Brain microvascular endothelial cell (primary cell): ENCODE measurements around the gene ORM2.

ENCODE experiments used
- DNase-seq: peaks from one replicate; pipeline ENCODE4 v3.0.0-alpha.2; 2020
- H3K27ac ChIP-seq: fragments of 250-450 bp; sonication (Bioruptor Pico); 2 replicates; pipeline ENCODE4 v1.5.1; 2020; ENCODE audit warnings: mild to moderate bottlenecking, moderate library complexity
- H3K27me3 ChIP-seq: fragments of 250-450 bp; sonication (Bioruptor Pico); replicated peaks from 2 replicates; pipeline ENCODE4 v1.5.1; 2020; ENCODE audit warnings: mild to moderate bottlenecking
- H3K36me3 ChIP-seq: fragments of 250-450 bp; sonication (Bioruptor Pico); replicated peaks from 2 replicates; pipeline ENCODE4 v1.5.1; 2020; ENCODE audit warnings: mild to moderate bottlenecking
- H3K4me3 ChIP-seq: 2 replicates; pipeline ENCODE4 v1.5.1; 2011; ENCODE audit warnings: low read depth, mild to moderate bottlenecking, control low read depth, low read length, moderate library complexity
- in situ Hi-C: cut with HindIII; loops from 2 replicates; pipeline ENCODE4 v1.10.0; 2017; ENCODE audit warnings: low sequenced_read_pairs, low pct_ligation_motif_present
- TF ChIP-seq, protein P1 (sequence below): IDR thresholded peaks from 2 replicates; pipeline ENCODE4 v1.5.1; 2011; ENCODE audit warnings: low read depth, mild to moderate bottlenecking, moderate library complexity, low read length, control low read depth, inconsistent platforms; ENCODE audit errors: missing control alignments

ORM2 gene

DNA sequence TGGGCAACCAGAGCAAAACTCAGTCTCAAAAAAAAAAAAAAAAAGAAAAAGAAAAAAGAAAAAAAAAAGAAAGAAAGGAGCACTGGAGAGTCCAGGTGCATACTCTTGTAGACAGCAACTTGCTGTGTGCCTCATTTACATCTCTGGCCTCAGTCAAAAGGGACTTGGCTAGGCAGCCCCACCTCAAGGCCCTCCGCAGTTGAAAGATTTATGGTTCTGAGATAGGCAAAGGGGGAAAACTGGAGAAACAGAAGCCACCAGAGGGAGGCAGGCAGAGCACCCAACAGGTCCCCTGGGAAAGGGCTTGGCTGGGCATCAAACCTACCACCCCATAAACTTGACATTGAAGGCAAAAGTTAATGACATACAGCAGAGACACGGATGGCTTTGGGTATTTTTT lies 6.1 kb downstream of the ORM2 start:
- H3K27me3 ChIP-seq = no peaks in the 10 kb centered on the region
- TF ChIP-seq, protein P1, sequence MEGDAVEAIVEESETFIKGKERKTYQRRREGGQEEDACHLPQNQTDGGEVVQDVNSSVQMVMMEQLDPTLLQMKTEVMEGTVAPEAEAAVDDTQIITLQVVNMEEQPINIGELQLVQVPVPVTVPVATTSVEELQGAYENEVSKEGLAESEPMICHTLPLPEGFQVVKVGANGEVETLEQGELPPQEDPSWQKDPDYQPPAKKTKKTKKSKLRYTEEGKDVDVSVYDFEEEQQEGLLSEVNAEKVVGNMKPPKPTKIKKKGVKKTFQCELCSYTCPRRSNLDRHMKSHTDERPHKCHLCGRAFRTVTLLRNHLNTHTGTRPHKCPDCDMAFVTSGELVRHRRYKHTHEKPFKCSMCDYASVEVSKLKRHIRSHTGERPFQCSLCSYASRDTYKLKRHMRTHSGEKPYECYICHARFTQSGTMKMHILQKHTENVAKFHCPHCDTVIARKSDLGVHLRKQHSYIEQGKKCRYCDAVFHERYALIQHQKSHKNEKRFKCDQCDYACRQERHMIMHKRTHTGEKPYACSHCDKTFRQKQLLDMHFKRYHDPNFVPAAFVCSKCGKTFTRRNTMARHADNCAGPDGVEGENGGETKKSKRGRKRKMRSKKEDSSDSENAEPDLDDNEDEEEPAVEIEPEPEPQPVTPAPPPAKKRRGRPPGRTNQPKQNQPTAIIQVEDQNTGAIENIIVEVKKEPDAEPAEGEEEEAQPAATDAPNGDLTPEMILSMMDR = no peak
- no peak overlapping the region for H3K4me3 ChIP-seq
- no peak overlapping the region for H3K27ac ChIP-seq
- no peak for DNase-seq
- in situ Hi-C loops = no loop called here
- H3K36me3 ChIP-seq = peaks cover 2% of the 10 kb centered on the region

DNA sequence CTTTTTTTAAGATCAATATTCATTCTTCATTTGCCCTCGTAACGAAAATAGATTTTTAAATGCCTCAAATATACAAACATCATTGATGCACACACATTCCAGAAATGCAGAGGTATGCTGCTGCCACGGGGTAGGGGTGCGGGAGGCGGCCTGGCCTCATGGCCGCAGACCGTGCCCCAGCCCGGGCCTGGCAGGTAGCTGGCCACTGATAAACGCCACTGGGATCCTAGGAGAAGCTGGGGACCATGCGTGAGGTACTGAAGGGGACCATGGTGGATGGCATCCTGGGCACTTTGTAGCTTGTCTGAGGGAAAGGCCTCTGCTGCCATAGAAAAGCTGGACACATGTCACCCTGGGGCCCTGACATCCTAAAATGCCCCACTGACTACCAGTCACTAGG lies 6.5 kb downstream of the ORM2 start:
- no peak overlapping the region for H3K27ac ChIP-seq
- peaks cover 6% of the 10 kb centered on the region for H3K36me3 ChIP-seq
- H3K4me3 ChIP-seq = no peak overlapping the region
- TF ChIP-seq, protein P1 = no peak
- in situ Hi-C loops = no loop called here
- no peak for DNase-seq
- H3K27me3 ChIP-seq = no peaks in the 10 kb centered on the region

GRCh38 chr9:114336699-114337395 lies 7.2 kb downstream of the ORM2 start:
- TF ChIP-seq, protein P1 = no peak
- in situ Hi-C loops = no loop called here
- no peak for DNase-seq

DNA sequence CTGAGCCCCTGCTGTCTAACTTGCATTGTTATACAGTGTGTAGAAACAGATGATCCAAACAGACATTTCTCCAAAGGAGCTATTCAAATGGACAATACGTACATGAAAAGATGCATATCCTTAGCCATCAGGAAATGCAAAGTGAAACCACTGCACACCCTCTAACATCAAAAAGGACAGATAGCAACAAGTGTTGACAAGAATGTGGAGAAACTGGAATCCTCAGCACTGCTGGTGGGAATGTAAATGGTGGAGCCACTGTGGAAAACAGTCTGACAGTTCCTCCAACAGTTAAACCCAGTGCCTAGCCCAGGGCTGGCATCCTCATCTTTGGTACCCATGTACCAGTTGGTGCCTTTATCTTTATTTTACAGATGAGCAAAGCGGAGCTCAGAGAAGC lies 8.5 kb downstream of the ORM2 start:
- no peaks in the 10 kb centered on the region for H3K27me3 ChIP-seq
- DNase-seq = no peak
- H3K36me3 ChIP-seq = peaks cover 18% of the 10 kb centered on the region
- no peak overlapping the region for H3K27ac ChIP-seq
- in situ Hi-C loops = no loop called here
- no peak overlapping the region for H3K4me3 ChIP-seq
- TF ChIP-seq, protein P1 = no peak

More at GRCh38 chr9:114336699-114337395, 7.2 kb downstream of the ORM2 start:
- H3K36me3 ChIP-seq = peaks cover 11% of the 10 kb centered on the region
- H3K4me3 ChIP-seq = no peak overlapping the region
- no peak overlapping the region for H3K27ac ChIP-seq
- H3K27me3 ChIP-seq = no peaks in the 10 kb centered on the region

GRCh38 chr9:114339130-114339908 lies 9.7 kb downstream of the ORM2 start:
- DNase-seq = peak; percentile 41

More at GRCh38 chr9:114339130-114339908, 9.7 kb downstream of the ORM2 start:
- Histone ChIP-seq H3K4me3 (no peak overlapping the region), H3K36me3 (peaks cover 23% of the 10 kb centered on the region), H3K27me3 (no peaks in the 10 kb centered on the region), H3K27ac (no peak overlapping the region)
- in situ Hi-C loops = no loop called here
- TF ChIP-seq, protein P1 = peak; percentile 96
